IMR-90 (cell line): ENCODE measurements around the gene PCYT2. TPM values are rescaled to one million over a fixed set of nuclear protein-coding genes. Genes with fewer than 3 reads are reported as not detected.

Source experiments
- ATAC-seq: fragments of 200-7000 bp; cut with Tn5 transposase; 2 replicates; pipeline ENCODE4 v1.9.1; 2020; ENCODE audit warnings: low read depth, mild to moderate bottlenecking, moderate library complexity
- BruUV-seq: library from RNA; stranded (reverse); fragments of 400-500 nt; replicated peaks from 2 replicates; lab custom pipeline; 2021; lab: Mats Ljungman, UMichigan
- CTCF ChIA-PET: fragments of 300-600 bp; formaldehyde crosslinking; extraction: SDS; loops from one replicate; lab custom pipeline; 2021; ENCODE audit warnings: antibody characterized with exemption; lab: Yijun Ruan, JAX
- POLR2A ChIA-PET: fragments of 300-600 bp; sonication (Branson Sonifier 250); formaldehyde crosslinking; loops from one replicate; lab custom pipeline; 2022; ENCODE audit warnings: antibody characterized with exemption; ENCODE audit not compliant: unreplicated experiment; lab: Charles Lee
- DNase-seq: peaks from one replicate; pipeline ENCODE4 v3.0.0; 2013
- H2AFZ ChIP-seq: replicated peaks from 2 replicates; pipeline ENCODE3; 2013; ENCODE audit warnings: low read length, mild to moderate bottlenecking; ENCODE audit not compliant: poor library complexity
- H2AK5ac ChIP-seq: 2 replicates; pipeline ENCODE4 v1.6.1; 2013; ENCODE audit warnings: low read depth, low read length, inconsistent platforms
- H2AK9ac ChIP-seq: replicated peaks from 2 replicates; pipeline ENCODE3; 2013; ENCODE audit warnings: mild to moderate bottlenecking, low read depth, low read length, moderate library complexity; ENCODE audit not compliant: poor library complexity
- H2BK120ac ChIP-seq: 2 replicates; pipeline ENCODE4 v1.6.1; 2013; ENCODE audit warnings: low read depth, low read length, inconsistent platforms
- H2BK15ac ChIP-seq: 3 replicates; pipeline ENCODE4 v1.6.1; 2013; ENCODE audit warnings: low read depth, low read length, inconsistent platforms
- H2BK20ac ChIP-seq: 2 replicates; pipeline ENCODE4 v1.6.1; 2013; ENCODE audit warnings: low read depth, mild to moderate bottlenecking, inconsistent platforms, low read length, moderate library complexity
- H2BK5ac ChIP-seq: 2 replicates; pipeline ENCODE4 v1.6.1; 2013; ENCODE audit warnings: mild to moderate bottlenecking, low read depth, low read length, inconsistent platforms; ENCODE audit not compliant: poor library complexity, severe bottlenecking
- H3K14ac ChIP-seq: replicated peaks from 2 replicates; pipeline ENCODE4 v1.6.1; 2013; ENCODE audit warnings: low read depth, low read length, inconsistent platforms
- H3K18ac ChIP-seq: 2 replicates; pipeline ENCODE4 v1.6.1; 2013; ENCODE audit warnings: low read depth, low read length, control low read depth
- H3K23ac ChIP-seq: 2 replicates; pipeline ENCODE4 v1.6.1; 2013; ENCODE audit warnings: low read depth, low read length, inconsistent platforms
- H3K27ac ChIP-seq: 2 replicates; pipeline ENCODE4 v1.5.1; 2013; ENCODE audit warnings: mild to moderate bottlenecking, control low read depth, low read length; ENCODE audit not compliant: insufficient read depth
- H3K27me3 ChIP-seq: 2 replicates; pipeline ENCODE4 v1.6.1; 2013; ENCODE audit warnings: low read length; ENCODE audit not compliant: control insufficient read depth, insufficient read depth
- H3K36me3 ChIP-seq: 2 replicates; pipeline ENCODE4 v1.6.1; 2013; ENCODE audit warnings: low read length, mixed read lengths; ENCODE audit not compliant: control insufficient read depth, insufficient read depth
- H3K4ac ChIP-seq: 2 replicates; pipeline ENCODE4 v1.6.1; 2013; ENCODE audit warnings: low read depth, low read length, inconsistent platforms
- H3K4me1 ChIP-seq: 2 replicates; pipeline ENCODE4 v1.6.1; 2013; ENCODE audit warnings: low read length, mixed read lengths; ENCODE audit not compliant: control insufficient read depth, insufficient read depth
- H3K4me2 ChIP-seq: 2 replicates; pipeline ENCODE4 v1.6.1; 2013; ENCODE audit warnings: low read depth, mild to moderate bottlenecking, control low read depth, low read length, moderate library complexity
- H3K4me3 ChIP-seq: 2 replicates; pipeline ENCODE4 v1.5.1; 2013; ENCODE audit warnings: low read depth, mild to moderate bottlenecking, control low read depth, low read length, moderate library complexity; ENCODE audit not compliant: insufficient read depth
- H3K56ac ChIP-seq: 2 replicates; pipeline ENCODE4 v1.6.1; 2013; ENCODE audit warnings: low read length, inconsistent platforms; ENCODE audit not compliant: insufficient read depth; ENCODE audit errors: extremely low read depth
- H3K79me1 ChIP-seq, 2 experiments: 2 replicates each; pipeline ENCODE4 v1.6.1; 2013; ENCODE audit warnings: low read length in 2 of 2, inconsistent platforms in 1 of 2, low read depth in 1 of 2
- H3K9ac ChIP-seq: 2 replicates; pipeline ENCODE4 v1.6.1; 2013; ENCODE audit warnings: low read depth, low read length, control low read depth
- H3K9me1 ChIP-seq: 2 replicates; pipeline ENCODE4 v1.6.1; 2013; ENCODE audit warnings: low read length, inconsistent platforms; ENCODE audit not compliant: insufficient read depth
- H3K9me3 ChIP-seq: 2 replicates; pipeline ENCODE4 v1.6.1; 2013; ENCODE audit warnings: low read length; ENCODE audit not compliant: control insufficient read depth, insufficient read depth
- H4K20me1 ChIP-seq: 2 replicates; pipeline ENCODE4 v1.6.1; 2013; ENCODE audit warnings: low read length, inconsistent platforms; ENCODE audit not compliant: insufficient read depth
- H4K5ac ChIP-seq: 2 replicates; pipeline ENCODE4 v1.6.1; 2013; ENCODE audit warnings: mild to moderate bottlenecking, low read depth, low read length, control low read depth
- H4K8ac ChIP-seq, 2 experiments: 2 replicates each; pipeline ENCODE4 v1.6.1; 2013; ENCODE audit warnings: low read depth in 2 of 2, low read length in 2 of 2, control low read depth in 1 of 2, inconsistent platforms in 1 of 2
- H4K91ac ChIP-seq: 2 replicates; pipeline ENCODE4 v1.6.1; 2013; ENCODE audit warnings: low read depth, low read length, inconsistent platforms; ENCODE audit not compliant: insufficient read depth
- CHD1 ChIP-seq: IDR thresholded peaks from 2 replicates; pipeline ENCODE4 v1.6.1; 2012; ENCODE audit warnings: low read depth, low read length, improper control_type of control experiment
- CTCF ChIP-seq: conservative IDR thresholded peaks from 2 replicates; pipeline ENCODE4 v1.5.1; 2012; ENCODE audit warnings: mild to moderate bottlenecking, low read depth, low read length, improper control_type of control experiment
- MAZ ChIP-seq: IDR thresholded peaks from 2 replicates; pipeline ENCODE4 v1.6.1; 2012; ENCODE audit warnings: low read depth, mild to moderate bottlenecking, low read length, improper control_type of control experiment, moderate library complexity, borderline replicate concordance
- MXI1 ChIP-seq: IDR thresholded peaks from 2 replicates; pipeline ENCODE4 v1.6.1; 2012; ENCODE audit warnings: low read depth, mild to moderate bottlenecking, low read length, moderate library complexity, borderline replicate concordance
- NFE2L2 ChIP-seq: fragments of 150-350 bp; IDR thresholded peaks from 2 replicates; pipeline ENCODE4 v1.6.1; 2016; ENCODE audit warnings: low read depth, mild to moderate bottlenecking, low read length
- WGBS, 2 experiments: methylation state at CpG; one replicate each; pipeline versions ENCODE4 v1.1.5 to v1.1.7; 2013; ENCODE audit warnings: missing lambda C conversion rate in 2 of 2; ENCODE audit not compliant: insufficient read length in 1 of 2; ENCODE audit errors: extremely low coverage in 2 of 2; 5-methylcytosine and 5-hydroxymethylcytosine counted together
- dilution Hi-C: fragments of 300-500 bp; cut with HindIII; formaldehyde crosslinking; loops from one replicate; pipeline ENCODE4 v1.14.3; 2018; ENCODE audit warnings: low sequenced_read_pairs; ENCODE audit not compliant: unreplicated experiment
- in situ Hi-C: fragments of 300-500 bp; cut with MboI; formaldehyde crosslinking; loops from 3 replicates; pipeline ENCODE4 v1.14.3; 2019; ENCODE audit warnings: low sequenced_read_pairs, inconsistent platforms, mixed read lengths
- intact Hi-C: fragments of 100-400 bp; cut with micrococcal nuclease; formaldehyde crosslinking; loops from 2 replicates; pipeline ENCODE4 v1.10.0; 2022
- polyA plus RNA-seq, 3 experiments: library from polyadenylated mRNA; depleted of rRNA; stranded (reverse); fragments of >200 nt; gene quantifications; 2 replicates each; pipeline ENCODE4 v1.2.3, GENCODE V29; 2012; ENCODE audit warnings: low replicate concordance in 1 of 3
- total RNA-seq: library from RNA; depleted of rRNA; stranded (reverse); fragments of >200 nt; gene quantifications from 2 replicates; pipeline ENCODE4 v1.2.3, GENCODE V29; 2012

The PCYT2 gene
- total and polyA plus RNA-seq, 2 of the 4 experiments (the other 2 are of a cell fraction): 37.3 to 38.5 TPM

- peak overlapping the region; percentile 67 for H2AK9ac ChIP-seq
- H3K4me2 ChIP-seq: peak overlapping the region; percentile 98; the same call in 1 of the 2 replicates
- no peak for TF ChIP-seq MXI1
- no peak for TF ChIP-seq MAZ
- TF ChIP-seq NFE2L2: no peak
- TF ChIP-seq CHD1: no peak
- no peak for TF ChIP-seq CTCF
- peaks cover 53% of the 10 kb centered on the region for H4K20me1 ChIP-seq
- ChIA-PET CTCF (no interaction called here), POLR2A (interaction anchor here (0.5 kb wide), 1 partner anchor 34 kb away, joined by 3 read pairs; no protein-coding TSS in a partner anchor)
- no peaks in the 10 kb centered on the region for H3K9me3 ChIP-seq
- in situ Hi-C loops: no loop called here
- H3K27ac ChIP-seq: no peak overlapping the region
- peaks cover 17 to 68% of the 10 kb centered on the region in 2 experiments for H3K79me1 ChIP-seq
- H2AFZ ChIP-seq: peak overlapping the region; percentile 43
- H2BK120ac ChIP-seq: no peak overlapping the region
- H3K4me3 ChIP-seq: peak overlapping the region; percentile 82; the same call in 1 of the 2 replicates
- H3K36me3 ChIP-seq: peaks cover 46% of the 10 kb centered on the region
- ATAC-seq (no peak), DNase-seq (no peak)
- H3K9me1 ChIP-seq: peaks cover 20% of the 10 kb centered on the region
- BruUV-seq: no TSS peak
- no peak overlapping the region for H2BK5ac ChIP-seq
- no peak overlapping the region for H4K8ac ChIP-seq
- no peak overlapping the region for H3K56ac ChIP-seq
- dilution Hi-C loops: no loop called here
- H3K9ac ChIP-seq: no peak overlapping the region; the same call in 1 of the 2 replicates
- intact Hi-C loops: no loop called here
- H4K91ac ChIP-seq: no peak overlapping the region
- WGBS, 2 experiments: 94% methylated on average over 24 of the region's 30 CpGs; no CpG with 5 or more reads in 1 of the 2 experiments
- H3K23ac ChIP-seq: peak overlapping the region; percentile 94
- H4K5ac ChIP-seq: no peak overlapping the region
- H3K4me1 ChIP-seq: peaks cover 18% of the 10 kb centered on the region
- H3K27me3 ChIP-seq: no peaks in the 10 kb centered on the region
- H3K4ac ChIP-seq: no peak overlapping the region
- no peak overlapping the region for H2BK20ac ChIP-seq
- H3K14ac ChIP-seq: no peak overlapping the region
- no peak overlapping the region for H2BK15ac ChIP-seq
- H3K18ac ChIP-seq: no peak overlapping the region
- H2AK5ac ChIP-seq: 0 out of 2 replicates have a peak overlapping the region, but pooled peaks have one; percentile 86
Measured at GRCh38 chr17:81858170-81858966, 52.8 kb downstream of the PCYT2 start.
